Measurements from ENCODE around the gene ALPG. TPM values are rescaled to one million over a fixed set of nuclear protein-coding genes. Genes with fewer than 3 reads are reported as not detected.
"Not testable (repeated sequence)": the region's sequence is repeated elsewhere in the genome, so short reads cannot be mapped to it uniquely, and the experiment has no call there.

Gene ALPG
- polyA plus RNA-seq, 1 donor = not detected

DNA sequence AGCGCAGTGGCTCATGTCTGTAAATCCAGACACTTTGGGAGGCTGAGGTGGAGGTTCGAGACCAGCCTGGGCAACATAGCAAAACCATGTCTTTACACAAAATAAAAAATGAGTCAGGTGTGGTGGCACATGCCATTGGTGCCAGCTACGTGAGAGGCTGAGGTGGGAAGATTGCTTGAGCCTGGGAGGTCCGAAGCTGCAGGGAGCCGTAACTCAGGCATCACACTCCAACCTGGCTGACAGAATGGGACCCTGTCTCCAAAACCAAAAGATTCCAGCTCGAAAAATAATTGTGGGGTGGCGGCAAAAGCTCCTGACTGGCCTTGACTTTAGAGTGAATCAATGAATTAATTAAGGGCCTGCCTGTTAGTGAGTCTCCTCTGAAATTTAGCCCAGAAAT, 29.3 kb upstream of the ALPG start:
- no peak for DNase-seq

DNA sequence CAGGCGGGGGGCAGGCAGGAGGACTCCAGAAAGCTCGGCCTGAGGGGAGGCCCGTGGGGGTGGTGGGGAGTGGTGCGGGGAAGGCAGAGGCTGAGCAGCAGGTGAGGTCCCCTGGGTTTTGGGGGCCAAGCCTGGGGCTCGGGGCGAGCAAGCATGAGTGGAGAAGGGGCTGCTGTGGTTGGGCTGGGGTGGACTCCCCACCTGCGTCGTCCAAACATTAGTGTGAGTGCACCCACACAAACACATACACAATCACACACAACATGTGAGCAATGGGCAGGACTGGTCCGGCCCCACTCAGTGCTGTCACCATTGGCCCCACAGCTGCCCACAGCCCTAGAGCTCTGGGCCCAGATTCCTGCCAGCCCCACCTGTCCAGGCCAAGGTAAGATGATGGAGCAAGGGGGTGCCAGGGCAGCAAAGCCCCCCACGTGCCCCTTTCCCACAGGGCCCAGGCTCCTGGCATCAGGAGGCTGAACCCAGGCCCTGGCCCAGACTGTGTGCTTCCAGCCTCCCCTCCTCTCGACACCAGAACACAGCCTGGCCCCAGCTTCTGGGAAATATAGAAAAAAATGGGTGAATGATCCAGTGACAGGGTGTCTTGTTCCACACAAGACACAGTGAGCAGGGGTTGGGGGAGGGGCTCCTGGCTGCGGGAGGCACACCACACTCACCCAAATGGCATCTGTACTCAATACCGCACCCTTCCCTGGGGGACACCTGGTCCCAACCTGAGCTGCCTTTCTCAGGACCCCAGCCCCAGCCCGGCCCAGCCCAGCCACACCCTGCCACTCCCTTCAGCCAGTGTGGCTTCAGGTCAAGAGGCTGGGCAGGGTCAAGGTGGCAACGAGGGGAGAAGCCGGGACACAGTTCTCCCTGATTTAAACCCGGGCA, 28.6 kb upstream of the ALPG start:
- DNase-seq = no peak

DNA sequence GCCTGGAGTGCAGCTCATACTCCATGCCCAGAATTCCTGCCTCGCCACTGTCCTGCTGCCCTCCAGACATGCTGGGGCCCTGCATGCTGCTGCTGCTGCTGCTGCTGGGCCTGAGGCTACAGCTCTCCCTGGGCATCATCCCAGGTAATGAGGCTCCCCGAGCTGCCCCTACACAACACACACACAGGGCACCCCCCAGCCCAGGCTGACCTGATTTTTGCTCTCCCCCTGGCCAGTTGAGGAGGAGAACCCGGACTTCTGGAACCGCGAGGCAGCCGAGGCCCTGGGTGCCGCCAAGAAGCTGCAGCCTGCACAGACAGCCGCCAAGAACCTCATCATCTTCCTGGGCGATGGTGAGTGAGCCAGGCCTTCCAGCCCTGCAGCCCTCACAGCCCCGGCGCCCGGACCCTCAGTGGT, 27.9 kb upstream of the ALPG start, which contains the start of gene ALPP:
Gene ALPP (plus strand): TSS at position 17 of the 417 bp plus-strand sequence. CDS start 52 bp downstream, at position 69.
- DNase-seq = not testable (repeated sequence)

DNA sequence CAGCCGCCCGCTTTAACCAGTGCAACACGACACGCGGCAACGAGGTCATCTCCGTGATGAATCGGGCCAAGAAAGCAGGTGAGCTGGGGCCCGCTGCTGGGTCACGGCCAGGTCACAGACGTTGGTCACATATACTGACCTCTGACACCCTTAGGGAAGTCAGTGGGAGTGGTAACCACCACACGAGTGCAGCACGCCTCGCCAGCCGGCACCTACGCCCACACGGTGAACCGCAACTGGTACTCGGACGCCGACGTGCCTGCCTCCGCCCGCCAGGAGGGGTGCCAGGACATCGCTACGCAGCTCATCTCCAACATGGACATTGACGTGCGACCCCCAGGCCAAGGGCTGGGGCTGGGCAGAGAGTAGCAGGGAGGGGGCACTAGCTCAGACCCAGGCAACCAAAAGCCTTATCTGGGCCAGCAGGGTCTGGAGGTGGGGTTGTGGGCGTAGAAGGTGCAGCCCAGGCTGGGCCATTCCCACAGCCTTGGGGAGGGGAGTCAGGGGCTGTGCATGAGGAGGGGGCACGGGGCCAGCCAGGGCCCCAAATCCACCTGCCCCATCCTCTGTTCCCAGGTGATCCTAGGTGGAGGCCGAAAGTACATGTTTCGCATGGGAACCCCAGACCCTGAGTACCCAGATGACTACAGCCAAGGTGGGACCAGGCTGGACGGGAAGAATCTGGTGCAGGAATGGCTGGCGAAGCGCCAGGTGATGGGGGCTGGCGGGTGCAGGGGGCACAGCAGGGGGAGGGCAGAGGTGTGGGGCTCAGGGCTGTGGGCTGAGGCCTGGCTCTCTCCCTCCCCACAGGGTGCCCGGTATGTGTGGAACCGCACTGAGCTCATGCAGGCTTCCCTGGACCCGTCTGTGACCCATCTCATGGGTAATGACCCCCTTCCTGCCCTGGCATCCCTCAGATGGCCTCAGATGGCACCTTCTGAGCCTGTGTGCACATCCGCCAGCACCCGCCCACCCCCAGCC, 26.7 kb upstream of the ALPG start:
- DNase-seq = not testable (repeated sequence)

DNA sequence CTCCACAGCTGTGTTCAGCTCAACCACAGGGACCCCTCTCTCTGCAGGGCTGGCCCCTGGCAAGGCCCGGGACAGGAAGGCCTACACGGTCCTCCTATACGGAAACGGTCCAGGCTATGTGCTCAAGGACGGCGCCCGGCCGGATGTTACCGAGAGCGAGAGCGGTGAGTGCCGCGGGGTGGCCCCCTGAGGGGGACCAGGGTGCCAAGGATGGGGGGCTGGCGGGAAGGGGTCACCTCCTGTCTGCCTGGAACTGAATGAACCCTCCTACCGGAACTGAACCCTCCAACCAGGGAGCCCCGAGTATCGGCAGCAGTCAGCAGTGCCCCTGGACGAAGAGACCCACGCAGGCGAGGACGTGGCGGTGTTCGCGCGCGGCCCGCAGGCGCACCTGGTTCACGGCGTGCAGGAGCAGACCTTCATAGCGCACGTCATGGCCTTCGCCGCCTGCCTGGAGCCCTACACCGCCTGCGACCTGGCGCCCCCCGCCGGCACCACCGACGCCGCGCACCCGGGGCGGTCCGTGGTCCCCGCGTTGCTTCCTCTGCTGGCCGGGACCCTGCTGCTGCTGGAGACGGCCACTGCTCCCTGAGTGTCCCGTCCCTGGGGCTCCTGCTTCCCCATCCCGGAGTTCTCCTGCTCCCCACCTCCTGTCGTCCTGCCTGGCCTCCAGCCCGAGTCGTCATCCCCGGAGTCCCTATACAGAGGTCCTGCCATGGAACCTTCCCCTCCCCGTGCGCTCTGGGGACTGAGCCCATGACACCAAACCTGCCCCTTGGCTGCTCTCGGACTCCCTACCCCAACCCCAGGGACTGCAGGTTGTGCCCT, 25.2 kb upstream of the ALPG start:
- DNase-seq = not testable (repeated sequence)

DNA sequence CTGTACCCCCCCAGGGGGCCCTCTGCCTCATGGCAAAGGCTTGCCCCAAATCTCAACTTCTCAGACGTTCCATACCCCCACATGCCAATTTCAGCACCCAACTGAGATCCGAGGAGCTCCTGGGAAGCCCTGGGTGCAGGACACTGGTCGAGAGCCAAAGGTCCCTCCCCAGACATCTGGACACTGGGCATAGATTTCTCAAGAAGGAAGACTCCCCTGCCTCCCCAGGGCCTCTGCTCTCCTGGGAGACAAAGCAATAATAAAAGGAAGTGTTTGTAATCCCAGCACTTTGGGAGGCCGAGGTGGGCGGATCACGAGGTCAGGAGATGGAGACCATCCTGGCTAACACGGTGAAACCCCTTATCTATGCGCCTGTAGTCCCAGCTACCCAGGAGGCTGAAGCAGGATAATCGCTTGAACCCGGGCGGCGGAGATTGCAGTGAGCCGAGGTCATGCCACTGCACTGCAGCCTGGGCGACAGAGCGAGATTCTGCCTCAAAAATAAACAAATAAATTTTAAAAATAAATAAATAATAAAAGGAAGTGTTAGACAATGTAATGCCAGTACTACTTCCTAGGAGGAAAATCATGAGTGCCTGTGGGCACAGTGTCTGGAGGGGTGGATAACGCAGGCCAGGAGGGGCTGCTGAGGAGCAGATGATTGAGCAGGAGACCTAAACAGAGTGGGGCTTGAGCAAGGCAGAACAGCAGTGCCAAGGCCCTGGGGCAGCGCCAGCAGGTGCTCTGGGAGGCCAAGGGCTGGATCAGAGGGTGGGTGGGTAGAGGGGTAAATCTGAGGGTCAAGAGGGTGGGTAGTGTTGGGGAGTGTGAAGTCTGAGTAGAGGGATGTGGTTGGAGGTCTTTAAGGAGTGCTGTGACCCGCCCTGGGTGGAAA, 24.1 kb upstream of the ALPG start:
- no peak for DNase-seq

DNA sequence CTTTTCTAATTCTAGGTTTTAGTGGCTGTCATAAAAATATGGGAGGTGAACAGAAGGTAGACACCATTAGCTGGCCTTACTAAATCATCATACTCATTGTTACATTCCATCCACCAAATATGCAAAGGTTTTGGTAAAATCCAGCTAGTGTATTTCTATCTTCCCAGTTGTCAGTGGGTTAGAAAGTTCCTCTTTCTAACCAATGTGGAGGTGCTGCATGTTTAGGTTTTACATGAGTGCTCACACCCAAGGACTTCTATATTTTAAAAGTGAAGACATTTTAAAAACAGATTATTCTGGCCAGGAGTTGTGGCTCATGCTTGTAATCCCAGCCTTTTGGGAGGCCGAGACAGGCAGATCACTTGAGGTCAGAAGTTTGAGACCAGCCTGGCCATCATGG, 22.2 kb upstream of the ALPG start:
- DNase-seq = no peak

DNA sequence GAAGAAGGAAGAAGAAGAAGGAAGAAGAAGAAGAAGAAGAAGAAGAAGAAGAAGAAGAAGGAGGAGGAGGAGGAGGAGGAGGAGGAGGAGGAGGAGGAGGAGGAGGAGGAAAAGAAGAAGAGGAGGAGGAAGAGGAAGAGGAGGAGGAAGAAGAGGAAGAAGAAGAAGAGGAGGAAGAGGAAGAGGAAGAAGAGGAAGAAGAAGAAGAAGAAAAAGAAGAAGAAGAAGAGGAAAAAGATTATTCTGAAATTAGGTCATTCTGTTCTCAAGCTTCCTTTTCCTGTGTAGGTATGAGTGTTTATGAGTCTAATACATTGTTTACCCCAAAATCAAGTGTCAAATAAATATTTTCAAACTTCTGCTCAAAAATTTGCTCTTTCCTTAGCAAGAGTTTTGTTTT, 21.6 kb upstream of the ALPG start:
- DNase-seq = not testable (repeated sequence)

DNA sequence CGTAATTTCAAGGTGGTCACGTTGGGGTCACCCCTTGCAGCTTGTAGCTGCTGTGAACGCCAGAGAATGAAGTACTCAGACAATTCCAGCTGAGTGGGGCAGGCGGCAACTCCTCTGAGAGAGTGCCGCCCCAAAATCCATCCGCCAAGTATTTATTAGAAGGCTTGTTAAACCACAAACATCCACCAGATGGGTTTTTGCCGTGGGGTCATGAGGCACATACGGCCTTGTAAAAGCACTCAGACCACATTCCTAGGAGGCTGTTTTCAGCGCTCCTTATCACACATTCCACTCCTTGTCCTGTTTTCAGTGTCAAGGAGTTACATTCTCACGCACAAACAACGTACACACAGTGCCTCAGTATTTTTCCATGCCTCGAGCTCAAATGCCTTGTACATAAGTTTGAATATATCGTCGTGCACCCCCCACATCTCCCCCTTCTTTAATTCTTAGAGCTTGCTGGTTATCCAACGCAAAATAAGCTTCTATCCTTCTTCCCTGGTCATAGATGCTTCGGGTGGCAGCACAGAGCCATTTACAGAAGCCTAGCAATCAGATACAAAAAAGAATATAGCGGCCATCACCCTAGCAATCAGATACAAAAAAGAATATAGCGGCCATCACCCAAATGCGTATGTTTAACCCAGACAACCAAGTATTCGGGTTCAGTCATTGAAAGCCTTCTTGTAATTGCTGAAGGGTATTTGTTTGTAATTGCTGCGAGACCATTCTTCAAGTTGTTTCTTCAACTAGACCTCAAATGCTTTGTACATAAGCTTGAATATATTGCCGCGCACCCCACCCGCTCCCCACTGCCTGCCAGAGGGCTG, 20.8 kb upstream of the ALPG start:
- DNase-seq = no peak

DNA sequence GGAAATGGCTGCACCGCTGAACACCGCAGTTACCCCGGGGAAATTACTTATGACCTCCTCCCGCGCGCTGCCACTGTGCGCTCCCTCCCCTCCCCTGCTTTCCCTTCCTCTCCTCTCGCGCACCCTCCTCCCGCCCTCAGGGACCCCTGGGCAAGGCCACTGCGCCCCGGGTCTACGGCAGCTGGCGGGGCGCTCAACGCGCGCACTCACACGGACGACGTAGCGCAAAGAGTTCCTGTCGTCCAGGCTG, 20.2 kb upstream of the ALPG start:
- DNase-seq = no peak

DNA sequence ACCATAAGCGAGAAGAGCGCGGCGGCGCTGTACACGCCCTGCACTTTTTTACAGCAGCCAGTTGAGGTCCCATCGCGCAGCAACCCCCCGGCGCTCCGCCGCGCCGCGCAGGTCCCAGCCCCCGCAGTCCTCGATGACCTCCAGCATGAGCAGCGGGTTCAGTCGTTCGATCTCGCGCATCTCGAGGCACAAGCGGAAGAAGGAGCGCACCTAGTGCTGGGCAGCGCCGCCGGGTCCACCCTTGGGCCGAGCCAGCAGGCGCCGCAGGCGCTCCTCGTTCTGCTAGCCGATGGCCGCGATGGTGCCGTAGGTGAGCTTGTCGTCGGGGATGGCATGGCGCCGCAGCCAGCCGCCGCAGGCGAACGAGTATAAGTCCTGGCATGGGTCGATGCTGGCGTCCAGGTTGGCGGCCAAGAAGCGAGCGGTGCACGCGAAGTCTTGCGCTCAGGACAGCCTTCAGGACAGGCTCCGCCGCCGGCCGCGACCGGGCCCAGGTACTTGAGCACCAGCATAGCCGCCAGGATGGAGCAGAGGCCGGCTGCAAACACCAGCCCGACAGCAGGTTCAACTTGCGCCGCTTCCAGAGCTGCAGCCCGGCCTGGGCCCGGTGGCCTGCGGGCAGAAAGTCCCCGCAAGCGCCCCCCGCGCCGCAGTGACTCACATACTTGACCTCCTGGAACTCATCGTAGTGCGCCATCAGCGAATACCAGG, 19.7 kb upstream of the ALPG start:
- DNase-seq = no peak

DNA sequence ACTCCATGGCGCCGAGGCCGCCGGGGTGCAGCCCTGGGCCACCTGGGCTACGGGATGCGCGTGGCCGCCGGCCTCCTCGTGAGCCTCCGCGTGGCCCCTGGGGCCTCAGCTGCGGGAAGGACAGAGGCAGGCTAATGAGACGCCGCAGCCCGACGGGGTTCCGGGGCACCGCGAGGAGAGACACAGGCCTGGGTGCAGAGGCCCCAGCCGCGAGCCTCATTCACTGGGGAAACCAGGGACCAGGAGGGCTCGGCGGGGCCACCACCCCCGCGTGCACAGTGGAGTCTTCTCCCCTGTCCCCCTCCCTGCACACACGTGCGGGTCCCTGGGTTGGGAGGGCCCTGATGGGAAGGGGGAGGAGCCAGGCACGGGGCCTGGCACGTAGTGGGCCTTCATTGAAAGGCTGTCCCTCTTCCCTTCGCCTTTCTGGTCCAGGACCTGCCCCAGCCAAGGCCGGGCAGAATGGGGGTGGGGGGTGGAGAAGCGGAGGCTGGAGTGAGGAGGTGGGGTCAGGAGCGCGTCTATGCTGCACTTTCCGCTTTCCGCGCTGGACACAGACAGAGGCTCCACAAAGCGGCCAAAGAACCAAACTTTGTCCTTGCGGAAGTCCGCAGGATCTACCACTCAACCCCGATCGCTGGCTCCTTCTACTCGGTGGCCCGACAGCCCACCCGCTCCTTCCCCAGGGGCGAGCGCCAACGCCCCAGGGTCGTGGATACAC, 19.0 kb upstream of the ALPG start:
- no peak for DNase-seq

DNA sequence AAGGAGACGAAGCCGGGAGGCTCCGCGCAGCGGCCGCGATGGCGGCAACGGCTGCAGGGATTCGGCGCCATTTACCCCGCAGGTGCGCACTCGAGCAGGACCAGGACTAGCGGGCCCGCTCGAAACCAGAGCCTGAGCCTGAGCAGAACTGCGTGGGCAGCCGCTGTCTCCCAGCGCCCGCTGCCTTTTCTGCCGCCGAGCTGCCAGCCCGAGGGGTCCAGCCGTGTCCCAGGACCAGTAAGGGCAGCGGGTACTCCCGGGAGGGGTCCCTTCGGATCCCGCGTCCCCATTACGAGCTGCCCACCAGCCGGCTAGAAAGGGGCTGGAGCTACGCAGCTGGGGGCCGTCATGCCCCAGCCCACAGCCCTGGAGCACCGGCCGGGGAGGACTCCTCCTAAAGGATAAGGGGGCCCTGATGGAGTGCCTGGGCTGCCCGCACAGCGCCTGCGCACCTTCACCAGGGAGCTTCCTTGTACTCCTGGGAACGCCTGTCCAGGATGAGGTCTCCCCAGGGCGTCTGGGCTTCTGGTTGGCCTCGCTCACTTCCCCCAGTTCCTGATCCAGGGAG, 18.2 kb upstream of the ALPG start:
- no peak for DNase-seq

DNA sequence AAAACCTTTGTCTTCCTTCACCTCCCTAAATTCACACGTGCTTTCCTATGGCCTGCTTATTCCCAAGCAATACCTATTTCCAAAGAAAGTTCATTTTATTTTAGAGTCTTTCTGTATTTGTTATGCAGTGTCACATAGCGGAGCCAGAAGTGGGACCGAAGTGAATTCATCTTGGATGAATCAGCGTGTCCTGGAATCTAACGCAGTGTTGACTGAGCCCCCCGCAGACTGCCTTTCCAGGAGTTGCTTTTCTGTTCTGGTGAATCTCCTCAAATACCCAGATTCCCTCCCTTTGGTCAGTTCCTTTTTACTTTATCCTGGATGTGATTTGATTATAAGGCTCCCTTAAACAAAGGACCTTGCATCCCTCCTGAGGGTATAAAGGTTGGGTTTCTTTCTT, 17.3 kb upstream of the ALPG start:
- no peak for DNase-seq

DNA sequence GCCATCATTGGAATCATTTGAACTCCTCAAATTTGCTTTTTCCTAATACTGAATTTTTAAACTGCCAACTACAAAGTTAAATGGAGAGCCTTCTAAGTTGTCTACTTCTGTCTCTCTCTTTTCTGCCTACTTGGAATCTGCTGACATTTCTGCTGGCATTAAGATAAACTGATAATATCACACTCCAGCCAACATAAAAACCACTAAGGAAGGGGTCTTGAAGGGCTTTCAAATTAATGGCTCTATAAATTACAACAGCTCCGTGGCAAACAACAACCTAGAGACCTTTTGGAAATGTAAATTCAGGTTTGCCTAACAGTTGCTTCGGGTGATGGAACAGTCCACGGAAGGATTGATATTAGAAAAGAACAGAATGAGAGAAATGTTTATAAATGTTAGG, 16.0 kb upstream of the ALPG start:
- no peak for DNase-seq

DNA sequence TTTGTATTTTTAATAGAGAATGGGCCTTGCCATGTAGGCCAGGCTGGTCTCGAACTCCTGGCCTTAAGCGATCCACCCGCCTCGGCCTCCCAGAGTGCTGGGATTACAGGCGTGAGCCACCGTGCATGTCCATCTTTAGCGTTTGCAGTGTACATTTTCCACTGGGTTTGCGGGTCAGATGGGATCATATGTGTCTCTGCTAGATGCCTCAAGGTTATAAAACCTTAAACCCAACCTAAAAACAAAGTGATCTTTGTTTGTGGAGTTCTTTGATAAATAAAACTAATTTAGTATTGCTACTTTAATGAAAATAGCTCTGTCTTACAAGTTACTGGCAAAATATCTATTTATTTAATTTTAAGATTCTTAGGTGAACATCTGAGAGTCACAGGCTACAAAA, 13.1 kb upstream of the ALPG start:
- no peak for DNase-seq

DNA sequence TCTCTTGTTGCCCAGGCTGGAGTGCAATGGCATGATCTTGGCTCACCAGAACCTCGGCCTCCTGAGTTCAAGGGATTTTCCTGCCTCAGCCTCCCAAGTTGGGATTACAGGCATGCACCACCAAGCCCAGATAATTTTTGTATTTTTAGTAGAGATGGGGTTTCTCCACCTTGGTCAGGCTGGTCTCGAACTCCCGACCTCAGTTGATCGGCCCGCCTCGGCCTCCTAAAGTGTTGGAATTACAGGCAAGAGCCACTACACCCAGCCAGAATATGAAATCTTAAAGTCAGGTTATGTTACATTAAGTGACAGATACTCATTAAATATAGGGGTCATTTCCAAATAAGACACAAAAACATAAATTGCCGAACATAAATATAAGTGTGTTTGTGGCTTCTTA, 12.2 kb upstream of the ALPG start:
- not testable (repeated sequence) for DNase-seq

DNA sequence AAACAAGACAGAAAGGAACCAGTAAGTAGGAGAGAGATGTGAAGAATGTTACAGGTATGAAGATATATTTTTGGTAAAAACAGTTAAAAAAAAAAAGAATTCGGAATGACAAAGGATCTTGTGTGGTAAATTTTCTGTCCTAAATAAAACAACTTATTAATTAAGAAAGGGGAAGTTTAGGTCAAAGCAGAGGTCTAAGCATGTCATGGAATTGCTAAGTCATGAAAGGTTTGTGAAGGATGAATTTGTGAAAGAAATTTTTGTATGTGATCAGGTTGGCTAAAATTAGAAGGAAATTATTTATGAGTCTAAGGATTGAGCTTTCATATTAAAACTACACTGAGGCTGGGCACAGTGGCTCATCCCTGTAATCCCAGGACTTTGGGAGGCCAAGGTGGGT, 11.1 kb upstream of the ALPG start:
- DNase-seq = no peak

DNA sequence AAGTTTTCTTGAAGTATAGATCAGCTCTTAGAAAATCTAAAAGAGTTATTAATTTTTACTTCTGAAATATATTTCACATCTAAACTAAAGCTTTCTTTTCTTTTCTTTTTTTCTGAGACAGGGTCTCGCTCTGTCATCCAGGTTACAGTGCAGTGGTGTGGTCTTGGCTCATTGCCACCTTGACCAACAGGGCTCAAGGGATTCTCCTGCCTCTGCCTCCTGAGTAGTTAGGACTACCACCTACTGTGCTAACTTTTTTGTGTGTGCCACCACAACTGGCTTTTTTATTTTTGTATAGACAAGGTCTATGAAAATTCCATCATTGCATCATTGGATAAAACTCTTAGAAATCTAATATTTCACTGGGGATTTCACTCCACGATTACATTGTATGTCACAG, 10.0 kb upstream of the ALPG start:
- no peak for DNase-seq

All from hindlimb muscle (tissue), 1 donor.